ENCODE measurements around the gene FNDC5. TPM values are rescaled to one million over a fixed set of nuclear protein-coding genes. Genes with fewer than 3 reads are reported as not detected.

Gene FNDC5
- polyA plus RNA-seq, 1 of the 3 experiments (the other 2 are of a cell fraction) = 0.59 TPM

DNA sequence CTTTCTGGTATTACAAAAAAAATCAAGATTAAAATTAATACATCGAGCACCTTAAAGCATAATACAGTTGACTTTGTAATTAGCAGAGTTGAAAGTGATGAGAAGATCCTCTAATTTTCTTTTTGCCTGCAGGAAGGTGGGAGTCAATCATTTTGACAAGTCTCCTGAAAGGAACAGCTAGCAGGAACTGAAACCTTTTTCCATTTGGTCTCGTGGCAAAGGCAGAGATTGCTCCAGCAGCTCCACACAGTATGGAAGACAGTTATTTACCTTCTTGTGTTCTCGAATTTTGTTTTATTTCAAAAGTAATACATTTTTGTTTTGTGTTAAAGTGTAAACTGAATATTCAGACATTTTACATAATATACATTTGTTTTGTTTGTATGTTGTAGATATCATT, 45.5 kb downstream of the FNDC5 start:
- peaks cover 5% of the 10 kb centered on the region for H3F3A ChIP-seq (replicated peaks; ENCODE audit: insufficient read depth)
- no peaks in the 10 kb centered on the region; a peak in 1 of 4 replicates for H3K4me1 ChIP-seq (ENCODE audit: control insufficient read depth in 1 of 2, insufficient read depth in 2 of 2, low read depth in 1 of 2, low read length in 1 of 2)
- H3K9me2 ChIP-seq = no peaks in the 10 kb centered on the region
- WGBS (ENCODE audit: low lambda C conversion rate) = 97% methylated on average over 3 of the region's 3 CpGs
- H3K9ac ChIP-seq = no peak overlapping the region
- no peaks in the 10 kb centered on the region for H3K9me3 ChIP-seq
- H3K79me2 ChIP-seq (ENCODE audit: insufficient read depth) = peaks cover 43% of the 10 kb centered on the region
- ChIA-PET POLR2A (no interaction called here), CTCF (interaction anchor here (0.7 to 3.1 kb wide), 2 partner anchors 47 to 48 kb away, joined by 3 to 11 read pairs; no protein-coding TSS in a partner anchor)
- peaks cover 41 to 64% of the 10 kb centered on the region in 2 experiments for H3K36me3 ChIP-seq (replicated peaks in 1 of 2; ENCODE audit: control insufficient read depth in 1 of 2, insufficient read depth in 2 of 2, low read length in 1 of 2)
- no peak overlapping the region for H2AFZ ChIP-seq (ENCODE audit: low read depth)
- H3K27me3 ChIP-seq (ENCODE audit: insufficient read depth) = no peaks in the 10 kb centered on the region
- no peaks in the 10 kb centered on the region for H4K20me1 ChIP-seq (ENCODE audit: insufficient read depth)
- no peak overlapping the region for H3K4me3 ChIP-seq (ENCODE audit: low read depth in 2 of 2, low read length in 1 of 2)
- DNase-seq = no peak
- H3K4me2 ChIP-seq = no peak overlapping the region
- no peak overlapping the region for H3K27ac ChIP-seq (ENCODE audit: low read depth in 2 of 2, low read length in 1 of 2)
- TF ChIP-seq, protein P1, sequence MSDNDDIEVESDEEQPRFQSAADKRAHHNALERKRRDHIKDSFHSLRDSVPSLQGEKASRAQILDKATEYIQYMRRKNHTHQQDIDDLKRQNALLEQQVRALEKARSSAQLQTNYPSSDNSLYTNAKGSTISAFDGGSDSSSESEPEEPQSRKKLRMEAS (IDR thresholded peaks at IDR 0.05; ENCODE audit: low read depth) = no peak
- TF ChIP-seq CTCF (IDR thresholded peaks at IDR 0.05) = no peak
- no peak for TF ChIP-seq TCF12 (IDR thresholded peaks at IDR 0.05)
- no peak for TF ChIP-seq CHD2 (IDR thresholded peaks at IDR 0.05; ENCODE audit: low read length, partially characterized antibody)
- TF ChIP-seq NFIC (IDR thresholded peaks at IDR 0.05; ENCODE audit: borderline replicate concordance) = no peak
- TF ChIP-seq GABPA (IDR thresholded peaks at IDR 0.05; ENCODE audit: low read depth) = no peak

DNA sequence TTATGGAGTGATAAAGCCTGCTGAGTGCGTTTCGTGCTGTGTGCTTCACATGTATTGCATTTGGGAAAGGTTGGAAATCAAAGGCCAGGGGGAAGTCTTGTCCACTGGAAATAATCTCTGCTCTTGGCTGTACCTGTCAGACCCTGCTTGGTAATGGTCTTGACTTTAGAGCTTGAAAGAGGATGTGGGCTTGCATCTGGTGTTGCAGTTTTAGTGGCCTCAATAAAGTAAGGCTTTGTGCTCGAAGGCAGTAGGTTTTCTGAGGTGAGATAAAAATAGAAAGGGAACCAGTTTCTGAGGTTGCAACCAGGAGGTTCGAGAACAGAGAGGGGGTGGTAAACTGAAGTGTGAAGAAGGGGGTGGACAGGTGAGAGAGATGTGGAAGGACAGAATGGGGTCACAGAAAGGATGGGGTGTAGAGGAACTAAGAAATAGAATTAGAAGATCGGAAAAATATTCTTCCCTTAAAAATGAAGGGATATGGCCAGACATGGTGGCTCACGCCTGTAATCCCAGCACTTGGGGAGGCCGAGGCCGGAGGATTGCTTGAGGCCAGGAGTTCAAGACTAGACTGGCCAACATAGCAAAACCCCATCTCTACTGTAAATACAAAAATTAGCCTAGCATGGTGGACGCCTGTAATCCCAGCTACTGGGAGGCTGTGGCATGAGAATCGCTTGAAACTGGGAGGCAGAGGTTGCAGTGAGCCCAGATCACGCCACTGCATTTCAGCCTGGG, 51.7 kb downstream of the FNDC5 start:
- no peaks in the 10 kb centered on the region for H3F3A ChIP-seq (replicated peaks; ENCODE audit: insufficient read depth)
- POLR2A ChIA-PET = no interaction called here
- H2AFZ ChIP-seq (ENCODE audit: low read depth) = no peak overlapping the region
- H4K20me1 ChIP-seq (ENCODE audit: insufficient read depth) = peaks cover 12% of the 10 kb centered on the region
- H3K9ac ChIP-seq = peak overlapping the region; percentile 98
- CTCF ChIA-PET = interaction anchor here (0.7 to 1.2 kb wide), 2 partner anchors 98 to 299 kb away, joined by 4 read pairs; no protein-coding TSS in a partner anchor
- peak overlapping the region; percentile 91 to 93 for H3K27ac ChIP-seq (ENCODE audit: low read depth in 2 of 2, low read length in 1 of 2)
- DNase-seq = no peak
- H3K9me2 ChIP-seq = no peaks in the 10 kb centered on the region
- peaks cover 91% of the 10 kb centered on the region for H3K79me2 ChIP-seq (ENCODE audit: insufficient read depth)
- H3K9me3 ChIP-seq = no peaks in the 10 kb centered on the region
- peak overlapping the region; percentile 72 for H3K4me2 ChIP-seq
- TF ChIP-seq ELF1 (IDR thresholded peaks at IDR 0.05) (no peak), EZH2phosphoT487 (IDR thresholded peaks at IDR 0.05; ENCODE audit: borderline replicate concordance, low read depth) (no peak), FOSL2 (IDR thresholded peaks at IDR 0.05; ENCODE audit: borderline replicate concordance, low read depth) (no peak), RFX5 (IDR thresholded peaks at IDR 0.05; ENCODE audit: low read length) (no peak), YY1 (IDR thresholded peaks at IDR 0.05; ENCODE audit: low read depth) (no peak), TEAD4 (IDR thresholded peaks at IDR 0.05; ENCODE audit: borderline replicate concordance, insufficient read depth) (no peak), RXRA (IDR thresholded peaks at IDR 0.05; ENCODE audit: borderline replicate concordance, low read depth) (no peak), FOXJ3 (CRISPR knock-in tag; IDR thresholded peaks at IDR 0.05) (no peak), FOXM1 (IDR thresholded peaks at IDR 0.05; ENCODE audit: low read depth) (no peak), EP300 (IDR thresholded peaks at IDR 0.05; ENCODE audit: borderline replicate concordance in 1 of 2, low read depth in 1 of 2, low read length in 1 of 2) (no peak), SMC3 (IDR thresholded peaks at IDR 0.05; ENCODE audit: low read depth, low read length) (no peak), CHD2 (IDR thresholded peaks at IDR 0.05; ENCODE audit: low read length, partially characterized antibody) (no peak), MEF2A (IDR thresholded peaks at IDR 0.05; ENCODE audit: borderline replicate concordance, low read depth) (no peak), MXI1 (IDR thresholded peaks at IDR 0.05; ENCODE audit: low read depth, low read length) (no peak)
- TF ChIP-seq, protein P2, sequence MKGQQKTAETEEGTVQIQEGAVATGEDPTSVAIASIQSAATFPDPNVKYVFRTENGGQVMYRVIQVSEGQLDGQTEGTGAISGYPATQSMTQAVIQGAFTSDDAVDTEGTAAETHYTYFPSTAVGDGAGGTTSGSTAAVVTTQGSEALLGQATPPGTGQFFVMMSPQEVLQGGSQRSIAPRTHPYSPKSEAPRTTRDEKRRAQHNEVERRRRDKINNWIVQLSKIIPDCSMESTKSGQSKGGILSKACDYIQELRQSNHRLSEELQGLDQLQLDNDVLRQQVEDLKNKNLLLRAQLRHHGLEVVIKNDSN (IDR thresholded peaks at IDR 0.05; ENCODE audit: borderline replicate concordance, low read depth) = no peak
- TF ChIP-seq, protein P3, sequence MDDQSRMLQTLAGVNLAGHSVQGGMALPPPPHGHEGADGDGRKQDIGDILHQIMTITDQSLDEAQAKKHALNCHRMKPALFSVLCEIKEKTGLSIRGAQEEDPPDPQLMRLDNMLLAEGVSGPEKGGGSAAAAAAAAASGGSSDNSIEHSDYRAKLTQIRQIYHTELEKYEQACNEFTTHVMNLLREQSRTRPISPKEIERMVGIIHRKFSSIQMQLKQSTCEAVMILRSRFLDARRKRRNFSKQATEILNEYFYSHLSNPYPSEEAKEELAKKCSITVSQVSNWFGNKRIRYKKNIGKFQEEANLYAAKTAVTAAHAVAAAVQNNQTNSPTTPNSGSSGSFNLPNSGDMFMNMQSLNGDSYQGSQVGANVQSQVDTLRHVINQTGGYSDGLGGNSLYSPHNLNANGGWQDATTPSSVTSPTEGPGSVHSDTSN (IDR thresholded peaks at IDR 0.05) = no peak
- peak overlapping the region; percentile 78 to 98 for H3K4me3 ChIP-seq (ENCODE audit: low read depth in 2 of 2, low read length in 1 of 2)
- 79% methylated on average over 11 of the region's 11 CpGs for WGBS (ENCODE audit: low lambda C conversion rate)
- peaks cover 9 to 10% of the 10 kb centered on the region in 2 experiments; a peak in 2 of 4 replicates for H3K4me1 ChIP-seq (ENCODE audit: control insufficient read depth in 1 of 2, insufficient read depth in 2 of 2, low read depth in 1 of 2, low read length in 1 of 2)
- H3K27me3 ChIP-seq (ENCODE audit: insufficient read depth) = no peaks in the 10 kb centered on the region
- peaks cover 0 to 30% of the 10 kb centered on the region in 2 experiments for H3K36me3 ChIP-seq (replicated peaks in 1 of 2; ENCODE audit: control insufficient read depth in 1 of 2, insufficient read depth in 2 of 2, low read length in 1 of 2)

All from SK-N-SH (cell line).